HUES6 (cell line): Measurements from ENCODE around the gene TMEM161A.
"Not testable (repeated sequence)": the region's sequence is repeated elsewhere in the genome, so short reads cannot be mapped to it uniquely, and the experiment has no call there.

ENCODE experiments used
- H3K27ac ChIP-seq: 2 replicates; pipeline ENCODE4 v1.7.0; 2013; ENCODE audit warnings: low read depth, mild to moderate bottlenecking, low read length, inconsistent platforms
- H3K27me3 ChIP-seq: 2 replicates; pipeline ENCODE4 v1.6.1; 2013; ENCODE audit warnings: low read length; ENCODE audit not compliant: control insufficient read depth, insufficient read depth
- H3K36me3 ChIP-seq: 2 replicates; pipeline ENCODE4 v1.6.1; 2013; ENCODE audit warnings: low read length; ENCODE audit not compliant: control insufficient read depth, insufficient read depth
- H3K4me1 ChIP-seq: 2 replicates; pipeline ENCODE4 v1.6.1; 2013; ENCODE audit warnings: low read length; ENCODE audit not compliant: control insufficient read depth, insufficient read depth
- H3K4me3 ChIP-seq: 2 replicates; pipeline ENCODE4 v1.5.1; 2013; ENCODE audit warnings: low read depth, low read length
- H3K9ac ChIP-seq: one replicate; pipeline ENCODE4 v1.6.1; 2013; ENCODE audit warnings: mild to moderate bottlenecking, low read length
- H3K9me3 ChIP-seq: 2 replicates; pipeline ENCODE4 v1.6.1; 2013; ENCODE audit warnings: low read depth, low read length; ENCODE audit not compliant: control insufficient read depth, insufficient read depth

Gene TMEM161A

DNA sequence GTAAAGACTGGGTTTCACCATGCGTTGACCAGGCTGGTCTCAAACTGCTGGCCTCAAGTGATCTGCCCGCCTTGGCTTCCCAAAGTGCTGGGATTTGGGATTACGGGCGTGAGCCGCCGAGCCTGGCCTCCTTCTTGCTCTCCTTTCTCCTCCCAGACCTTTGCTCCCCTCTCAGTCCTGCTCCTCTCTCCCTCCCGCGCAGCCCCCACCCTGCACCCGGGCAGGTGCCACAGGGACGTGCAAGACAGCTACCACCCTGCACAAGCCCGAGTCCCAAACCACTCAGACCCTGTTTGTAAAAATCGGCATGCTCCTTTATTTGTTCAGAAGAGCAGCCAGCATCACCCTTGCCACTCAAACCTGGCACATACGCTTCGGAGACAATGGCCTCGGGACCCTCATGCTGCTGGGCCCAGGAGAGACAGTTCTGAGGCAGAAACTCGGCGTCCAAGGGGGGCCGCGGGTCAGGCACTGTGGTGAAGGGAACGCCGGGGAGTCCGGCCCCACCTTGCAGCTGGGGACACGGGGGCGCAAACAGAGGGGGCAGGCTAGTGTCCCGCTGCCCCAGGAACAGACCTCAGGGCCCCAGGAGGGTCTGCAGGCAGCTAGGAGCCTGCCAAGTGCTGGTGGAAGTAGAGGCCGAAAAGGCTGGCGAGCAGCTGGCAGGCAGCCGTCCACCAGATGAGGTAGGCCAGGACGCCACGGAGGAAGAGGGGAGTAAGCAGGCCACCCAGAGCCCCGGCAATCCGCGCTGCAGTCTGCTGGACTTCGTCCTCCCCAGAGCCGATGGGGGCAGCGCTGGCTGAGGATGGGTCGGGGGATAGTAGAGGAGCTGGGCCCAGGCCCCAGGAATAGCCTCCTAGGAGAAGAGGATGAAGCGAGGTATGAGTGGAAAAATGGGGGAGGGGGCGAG is 18.7 kb downstream of the TMEM161A start:
- Histone ChIP-seq H3K36me3 (peaks cover 29% of the 10 kb centered on the region), H3K4me1 (peaks cover 15% of the 10 kb centered on the region; the same call in 1 of the 2 replicates), H3K4me3 (no peak overlapping the region), H3K27ac (no peak overlapping the region), H3K9me3 (no peaks in the 10 kb centered on the region), H3K27me3 (no peaks in the 10 kb centered on the region), H3K9ac (no peak overlapping the region)

DNA sequence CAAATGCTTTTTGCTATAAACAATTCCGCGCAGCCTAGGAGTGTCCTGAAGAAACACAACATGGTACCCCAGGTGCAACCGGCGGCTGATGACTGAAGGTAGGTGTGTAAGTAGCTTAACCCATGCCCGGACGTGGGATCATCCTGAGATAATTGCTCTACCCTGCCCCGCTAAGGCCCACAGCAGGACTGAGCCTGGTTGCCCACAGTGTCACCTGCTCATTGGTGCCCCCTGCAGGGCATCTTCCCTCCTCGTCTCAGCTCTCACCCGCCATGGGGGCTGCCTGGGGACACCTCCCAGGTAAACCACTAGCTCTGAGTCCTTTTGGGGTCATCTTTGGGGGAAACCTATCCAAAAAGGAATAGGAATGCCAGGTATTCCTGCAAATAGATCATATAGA is 22.3 kb downstream of the TMEM161A start:
- Histone ChIP-seq H3K4me3 (no peak overlapping the region), H3K36me3 (peaks cover 12% of the 10 kb centered on the region), H3K27me3 (peaks cover 6% of the 10 kb centered on the region), H3K9ac (no peak overlapping the region), H3K4me1 (peaks cover 25% of the 10 kb centered on the region), H3K27ac (no peak overlapping the region), H3K9me3 (no peaks in the 10 kb centered on the region)

DNA sequence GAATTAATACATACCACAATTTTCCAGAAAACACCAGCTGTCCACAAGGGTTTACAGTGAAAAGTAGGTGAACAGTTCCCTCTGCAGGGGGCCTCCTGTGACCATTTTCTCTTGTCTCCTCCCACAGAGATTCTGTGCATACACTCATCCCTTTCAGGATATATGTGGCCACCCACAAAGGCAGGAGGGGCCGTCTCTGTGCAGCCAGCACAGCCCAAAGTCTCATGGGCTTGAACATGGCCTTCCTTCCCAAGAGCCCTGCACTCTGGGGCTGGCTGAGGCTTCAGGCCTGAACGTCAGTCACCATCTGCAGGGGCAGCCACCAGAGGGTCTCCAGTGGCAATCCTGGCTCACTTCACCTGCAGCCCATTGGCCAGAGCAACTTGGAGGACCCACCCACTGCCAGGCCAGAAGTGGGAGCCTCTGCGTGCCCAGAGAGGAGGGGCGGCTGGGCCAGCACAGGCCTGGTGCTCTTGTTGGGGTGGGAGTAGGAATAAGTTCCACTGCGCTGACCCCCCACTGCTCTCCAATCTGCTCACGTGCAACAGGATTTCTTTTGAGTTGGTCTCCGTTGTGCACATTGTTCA is 25.1 kb downstream of the TMEM161A start:
- Histone ChIP-seq H3K4me3 (no peak overlapping the region), H3K9ac (no peak overlapping the region), H3K4me1 (peaks cover 19% of the 10 kb centered on the region), H3K9me3 (no peaks in the 10 kb centered on the region), H3K36me3 (no peaks in the 10 kb centered on the region), H3K27me3 (peaks cover 11% of the 10 kb centered on the region), H3K27ac (no peak overlapping the region)

DNA sequence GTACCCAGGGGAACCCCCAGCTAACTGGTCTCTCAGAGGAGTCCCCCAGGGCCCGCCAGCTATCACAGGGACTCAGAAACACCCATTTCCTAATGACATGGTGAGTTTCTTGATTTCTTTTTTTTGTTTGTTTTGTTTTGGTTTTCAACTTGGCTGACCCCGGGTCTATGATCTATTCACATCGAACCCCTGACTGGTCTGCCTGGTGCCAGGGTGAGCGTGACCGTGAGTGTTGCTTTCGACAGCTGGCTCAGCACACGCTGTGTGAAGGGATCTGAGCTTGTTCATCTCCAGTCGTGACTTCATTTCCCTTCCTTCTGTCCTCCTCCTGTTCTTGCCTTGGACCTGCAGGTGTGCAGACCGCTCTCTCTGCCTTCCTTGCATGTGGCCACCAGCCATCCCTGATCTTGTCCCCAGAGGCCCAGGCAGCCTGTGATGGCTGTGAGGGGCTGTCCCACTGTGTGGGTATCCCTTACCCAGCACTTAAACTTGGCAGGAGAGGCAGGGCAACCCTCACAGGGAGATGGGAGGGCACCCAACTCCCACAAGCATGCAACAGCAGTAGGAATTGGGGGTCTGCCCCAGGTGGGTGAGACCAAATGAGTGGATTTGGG is 26.2 kb downstream of the TMEM161A start:
- H3K9me3 ChIP-seq = no peaks in the 10 kb centered on the region
- no peaks in the 10 kb centered on the region for H3K36me3 ChIP-seq
- H3K4me1 ChIP-seq = peaks cover 27% of the 10 kb centered on the region
- peaks cover 11% of the 10 kb centered on the region for H3K27me3 ChIP-seq
- H3K4me3 ChIP-seq = no peak overlapping the region
- no peak overlapping the region for H3K9ac ChIP-seq
- no peak overlapping the region for H3K27ac ChIP-seq

DNA sequence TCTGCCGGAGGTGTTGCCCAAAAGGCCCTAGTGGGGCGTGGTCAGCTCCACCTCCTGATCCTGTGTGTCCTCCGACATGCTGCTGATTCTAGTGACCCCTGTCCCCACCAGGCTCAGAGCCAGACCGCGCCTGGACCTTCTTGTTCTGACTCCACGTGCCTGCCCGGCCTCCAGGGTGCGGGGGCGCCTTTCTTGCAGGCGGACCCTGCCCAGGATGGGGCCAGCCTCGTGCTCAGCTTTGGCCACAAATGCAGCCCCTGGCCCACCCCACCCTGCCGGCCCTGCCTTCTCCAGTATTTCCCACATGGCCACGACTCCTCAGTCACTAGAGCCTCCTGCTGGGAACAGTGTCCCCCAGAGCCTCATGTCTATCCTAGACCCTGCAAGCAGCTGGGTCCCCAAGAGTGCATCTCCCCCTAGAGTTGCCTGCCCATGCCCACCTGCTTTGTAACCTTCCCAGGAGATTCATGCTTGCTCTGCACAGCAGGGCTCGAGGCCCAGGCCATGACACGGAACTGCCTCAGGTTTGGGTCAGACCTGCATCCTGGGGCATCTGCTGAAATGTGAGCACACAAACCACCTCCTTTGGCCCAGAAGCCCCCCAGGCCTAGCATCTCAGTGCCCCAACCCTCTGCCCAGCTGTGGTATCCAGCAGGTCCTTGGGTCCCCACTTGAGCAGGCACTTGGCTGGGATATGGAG is 27.0 kb downstream of the TMEM161A start:
- Histone ChIP-seq H3K9me3 (no peaks in the 10 kb centered on the region), H3K36me3 (no peaks in the 10 kb centered on the region), H3K27me3 (peaks cover 11% of the 10 kb centered on the region), H3K27ac (no peak overlapping the region), H3K4me3 (no peak overlapping the region), H3K4me1 (peaks cover 30% of the 10 kb centered on the region), H3K9ac (no peak overlapping the region)

GRCh38 chr19:19110410-19111135 is 27.7 kb downstream of the TMEM161A start:
- no peak overlapping the region for H3K27ac ChIP-seq
- H3K27me3 ChIP-seq = peaks cover 11% of the 10 kb centered on the region
- H3K4me1 ChIP-seq = peaks cover 36% of the 10 kb centered on the region
- H3K4me3 ChIP-seq = peak overlapping the region; percentile 41; the same call in 1 of the 2 replicates
- no peaks in the 10 kb centered on the region for H3K9me3 ChIP-seq
- no peak overlapping the region for H3K9ac ChIP-seq
- no peaks in the 10 kb centered on the region for H3K36me3 ChIP-seq

DNA sequence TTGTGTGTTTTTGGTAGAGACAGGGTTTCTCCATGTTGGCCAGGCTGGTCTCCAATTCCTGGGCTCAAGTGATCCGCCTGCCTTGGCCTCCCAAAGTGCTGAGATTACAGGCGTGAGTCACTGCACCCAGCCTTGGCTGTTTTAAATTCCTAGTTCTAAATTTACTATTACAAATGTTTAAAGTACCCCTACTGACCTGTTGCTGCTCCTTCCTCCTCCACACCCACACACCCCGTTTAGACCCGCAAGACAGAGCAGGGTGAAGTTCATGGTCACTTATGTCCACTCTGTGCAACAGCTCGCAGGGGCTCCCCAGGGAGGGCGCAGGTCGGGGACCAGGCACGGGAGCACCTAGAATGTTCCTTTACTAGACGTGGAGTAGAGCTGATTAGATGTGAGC is 28.7 kb downstream of the TMEM161A start:
- H3K9ac ChIP-seq = no peak overlapping the region
- peaks cover 40% of the 10 kb centered on the region for H3K4me1 ChIP-seq
- no peak overlapping the region for H3K27ac ChIP-seq
- H3K9me3 ChIP-seq = no peaks in the 10 kb centered on the region
- peaks cover 11% of the 10 kb centered on the region for H3K27me3 ChIP-seq
- H3K36me3 ChIP-seq = no peaks in the 10 kb centered on the region
- no peak overlapping the region for H3K4me3 ChIP-seq

GRCh38 chr19:19107654-19108053 is 30.6 kb downstream of the TMEM161A start:
- peaks cover 11% of the 10 kb centered on the region for H3K27me3 ChIP-seq
- H3K4me3 ChIP-seq = no peak overlapping the region
- no peaks in the 10 kb centered on the region for H3K9me3 ChIP-seq
- H3K27ac ChIP-seq = no peak overlapping the region
- H3K9ac ChIP-seq = no peak overlapping the region
- H3K4me1 ChIP-seq = peaks cover 36% of the 10 kb centered on the region
- no peaks in the 10 kb centered on the region for H3K36me3 ChIP-seq

DNA sequence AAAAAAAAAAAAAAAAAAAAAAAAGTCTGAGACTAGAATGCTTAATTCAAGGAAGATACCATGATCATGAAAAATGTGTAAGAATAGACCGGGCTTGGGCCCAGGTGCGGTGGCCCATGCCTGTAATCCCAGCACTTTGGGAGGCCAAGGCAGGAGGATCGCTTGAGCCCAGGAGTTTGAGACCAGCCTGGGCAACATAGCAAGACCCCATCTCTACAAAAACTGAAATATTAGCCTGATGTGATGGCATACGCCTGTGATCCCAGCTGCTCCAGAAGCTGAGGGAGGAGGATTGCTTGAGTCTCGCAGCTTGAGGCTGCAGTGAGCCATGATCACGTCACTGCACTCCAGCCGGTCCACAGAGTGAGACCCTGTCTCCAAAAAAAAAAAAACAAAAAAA is 31.3 kb downstream of the TMEM161A start:
- H3K9ac ChIP-seq, H3K27ac ChIP-seq, H3K36me3 ChIP-seq, H3K9me3 ChIP-seq, H3K4me3 ChIP-seq: not testable (repeated sequence)
- Histone ChIP-seq H3K27me3 (peaks cover 11% of the 10 kb centered on the region), H3K4me1 (peaks cover 36% of the 10 kb centered on the region)

DNA sequence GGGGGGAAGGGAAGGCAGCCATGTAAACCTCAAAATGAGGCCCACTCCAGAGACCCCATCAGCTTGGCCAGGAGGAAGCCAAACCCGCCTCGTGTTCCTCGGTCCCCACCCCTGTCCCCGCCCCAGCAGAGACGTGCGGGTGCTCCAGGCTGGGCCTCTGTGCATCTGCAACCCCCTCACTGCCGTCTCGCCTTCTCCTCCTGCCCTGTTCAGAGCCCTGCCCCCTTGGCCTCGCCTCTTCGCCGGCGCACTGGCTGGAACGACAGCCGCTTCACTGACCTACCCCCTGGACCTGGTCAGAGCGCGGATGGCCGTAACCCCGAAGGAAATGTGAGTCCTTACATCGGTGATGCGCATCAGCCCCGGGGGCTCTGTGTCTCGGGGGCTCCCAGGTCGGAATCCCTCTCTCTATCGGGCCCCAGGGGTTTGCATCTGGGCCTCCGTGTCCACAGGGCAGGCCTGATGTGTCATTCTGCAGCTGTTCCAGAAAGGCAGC is 32.2 kb downstream of the TMEM161A start:
- no peaks in the 10 kb centered on the region for H3K9me3 ChIP-seq
- H3K27me3 ChIP-seq = peaks cover 7% of the 10 kb centered on the region
- peaks cover 31% of the 10 kb centered on the region for H3K4me1 ChIP-seq
- peak overlapping the region; percentile 67 for H3K4me3 ChIP-seq
- H3K9ac ChIP-seq = peak overlapping the region; percentile 47
- H3K27ac ChIP-seq = peak overlapping the region; percentile 29; the same call in 1 of the 2 replicates
- no peaks in the 10 kb centered on the region for H3K36me3 ChIP-seq
